Uterus (tissue), 4 donors: ENCODE data around the gene CLP1. TPM values are rescaled to one million over a fixed set of nuclear protein-coding genes. Genes with fewer than 3 reads are reported as not detected.
A peak's percentile ranks its signal among the peaks of the same experiment; 100 is the strongest.

Experiments used
- DNase-seq, 2 donors: peaks; one replicate each; pipeline ENCODE4 v3.0.0-alpha.2; 2019 to 2020
- H3K27ac ChIP-seq, 2 donors: fragments of 200-600 bp; sonication (generic); 1 replicate in 1 of 2; 2 replicates in 1 of 2; pipeline ENCODE4 v1.5.1; 2016 to 2018
- H3K27me3 ChIP-seq, 2 donors: fragments of 200-600 bp; sonication (generic); one replicate each; pipeline ENCODE4 v1.5.1; 2018 to 2019; ENCODE audit warnings: control low read depth in 1 of 2
- H3K36me3 ChIP-seq, 2 donors: fragments of 200-600 bp; sonication (generic); one replicate each; pipeline ENCODE4 v1.5.1; 2019; ENCODE audit warnings: control low read depth in 1 of 2
- H3K4me1 ChIP-seq, 2 donors: fragments of 200-600 bp; sonication (generic); one replicate each; pipeline ENCODE4 v1.5.1; 2018 to 2019; ENCODE audit warnings: control low read depth in 1 of 2
- H3K4me3 ChIP-seq, 2 donors: fragments of 200-600 bp; sonication (generic); 1 replicate in 1 of 2; 2 replicates in 1 of 2; pipeline ENCODE4 v1.5.1; 2018 to 2019; ENCODE audit warnings: mild to moderate bottlenecking in 1 of 2
- H3K9me3 ChIP-seq, 2 donors: fragments of 200-600 bp; sonication (generic); one replicate each; pipeline ENCODE4 v1.5.1; 2019; ENCODE audit warnings: control low read depth in 1 of 2
- POLR2A ChIP-seq, 2 donors: fragments of 450-650 bp; IDR thresholded peaks; one replicate each; pipeline ENCODE4 v1.6.1; 2016; ENCODE audit warnings: antibody characterized with exemption in 2 of 2, mild to moderate bottlenecking in 1 of 2, moderate library complexity in 1 of 2
- intact Hi-C: fragments of 100-400 bp; cut with DNase I; formaldehyde crosslinking; loops from one replicate; pipeline ENCODE4 v1.15.1; 2023; ENCODE audit warnings: low total_unique reads
- total RNA-seq, 4 donors: library from RNA; depleted of rRNA in 3 of 4; stranded (reverse); fragments of >200 nt in 3 of 4; gene quantifications; one replicate each; pipeline versions ENCODE4 v1.1.0 to v1.2.4, GENCODE V29; 2014 to 2023
- TF ChIP-seq, protein P1 (sequence below), 4 experiments: fragments of 200-600 bp in 2 of 4; fragments of 450-650 bp in 2 of 4; sonication (generic) in 2 of 4; IDR thresholded peaks; one replicate each; pipeline ENCODE4 v1.5.1; 2016 to 2019; ENCODE audit warnings: antibody characterized with exemption in 4 of 4, mild to moderate bottlenecking in 2 of 4, moderate library complexity in 1 of 4
- donor health status: DM: yes; HTN: yes; CAD: no.

The CLP1 gene
- total RNA-seq, 4 donors from 2014 or later: 3.1 to 24.4 (median 12.2) TPM

DNA sequence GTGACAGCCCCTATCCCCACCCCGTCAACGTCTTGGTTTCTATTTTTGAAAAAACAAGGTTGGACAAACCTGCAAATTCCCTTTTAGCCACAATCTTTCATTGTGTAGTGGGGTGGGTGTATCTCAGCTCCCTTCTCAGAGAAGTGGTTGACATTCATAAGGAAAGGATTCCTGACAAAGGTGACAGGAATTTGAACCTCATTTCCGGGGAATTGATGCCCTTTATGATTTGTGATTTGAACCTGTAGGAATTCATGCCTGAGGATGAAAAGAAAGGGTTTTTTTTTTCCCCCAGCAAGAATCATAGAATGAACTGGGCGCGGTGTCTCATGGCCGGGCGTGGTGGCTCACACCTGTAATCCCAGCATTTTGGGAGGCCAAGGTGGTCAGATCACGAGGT, 22.3 kb upstream of the CLP1 start:
- intact Hi-C loops: loop anchor here (5.0 kb wide), 1 partner anchor 68 kb away; the partner anchor contains the start of gene UBE2L6
- TF ChIP-seq, protein P1, sequence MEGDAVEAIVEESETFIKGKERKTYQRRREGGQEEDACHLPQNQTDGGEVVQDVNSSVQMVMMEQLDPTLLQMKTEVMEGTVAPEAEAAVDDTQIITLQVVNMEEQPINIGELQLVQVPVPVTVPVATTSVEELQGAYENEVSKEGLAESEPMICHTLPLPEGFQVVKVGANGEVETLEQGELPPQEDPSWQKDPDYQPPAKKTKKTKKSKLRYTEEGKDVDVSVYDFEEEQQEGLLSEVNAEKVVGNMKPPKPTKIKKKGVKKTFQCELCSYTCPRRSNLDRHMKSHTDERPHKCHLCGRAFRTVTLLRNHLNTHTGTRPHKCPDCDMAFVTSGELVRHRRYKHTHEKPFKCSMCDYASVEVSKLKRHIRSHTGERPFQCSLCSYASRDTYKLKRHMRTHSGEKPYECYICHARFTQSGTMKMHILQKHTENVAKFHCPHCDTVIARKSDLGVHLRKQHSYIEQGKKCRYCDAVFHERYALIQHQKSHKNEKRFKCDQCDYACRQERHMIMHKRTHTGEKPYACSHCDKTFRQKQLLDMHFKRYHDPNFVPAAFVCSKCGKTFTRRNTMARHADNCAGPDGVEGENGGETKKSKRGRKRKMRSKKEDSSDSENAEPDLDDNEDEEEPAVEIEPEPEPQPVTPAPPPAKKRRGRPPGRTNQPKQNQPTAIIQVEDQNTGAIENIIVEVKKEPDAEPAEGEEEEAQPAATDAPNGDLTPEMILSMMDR (IDR thresholded peaks at IDR 0.05): no peak
- no peak for TF ChIP-seq POLR2A (IDR thresholded peaks at IDR 0.05)
- H3K27ac ChIP-seq: no peak overlapping the region

DNA sequence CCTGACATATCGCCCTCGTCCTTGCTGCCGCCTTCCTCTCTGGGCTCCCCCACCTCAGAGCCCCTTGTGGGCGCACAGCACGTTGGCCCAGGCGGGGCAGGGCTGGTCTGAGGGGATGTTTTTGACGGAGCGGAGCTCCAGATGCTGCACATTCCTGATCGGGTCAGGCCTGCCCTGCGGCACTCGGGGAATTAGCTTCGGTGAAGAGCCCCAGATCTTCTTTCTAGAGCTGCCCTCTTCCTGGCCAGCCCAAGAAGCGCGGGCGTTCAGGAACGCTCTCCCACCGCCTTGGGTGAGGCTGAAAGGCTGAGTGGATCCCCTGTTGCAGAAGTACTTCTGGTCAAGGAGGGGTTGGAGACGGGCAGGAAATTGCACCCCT, 19.9 kb upstream of the CLP1 start:
- intact Hi-C loops: loop anchor here (5.0 kb wide), 1 partner anchor 70 kb away; the partner anchor contains the start of gene UBE2L6
- H3K4me3 ChIP-seq: peak overlapping the region; percentile 66 to 76
- no peaks in the 10 kb centered on the region for H3K36me3 ChIP-seq
- peak overlapping the region; percentile 93 to 95 for H3K27ac ChIP-seq
- no peaks in the 10 kb centered on the region for H3K9me3 ChIP-seq
- TF ChIP-seq, protein P1 (IDR thresholded peaks at IDR 0.05): no peak
- no peak for TF ChIP-seq POLR2A (IDR thresholded peaks at IDR 0.05)
- H3K4me1 ChIP-seq: peaks cover 0 to 14% of the 10 kb centered on the region in 2 donors
- H3K27me3 ChIP-seq: no peaks in the 10 kb centered on the region
- peak in 1 of 2 donors; percentile 31 for DNase-seq

More for the DNA sequence above, 22.3 kb upstream of the CLP1 start:
- no peak for DNase-seq
- H3K27me3 ChIP-seq: no peaks in the 10 kb centered on the region
- H3K4me3 ChIP-seq: no peak overlapping the region
- H3K9me3 ChIP-seq: no peaks in the 10 kb centered on the region
- H3K4me1 ChIP-seq: peaks cover 0 to 14% of the 10 kb centered on the region in 2 donors
- H3K36me3 ChIP-seq: no peaks in the 10 kb centered on the region

DNA sequence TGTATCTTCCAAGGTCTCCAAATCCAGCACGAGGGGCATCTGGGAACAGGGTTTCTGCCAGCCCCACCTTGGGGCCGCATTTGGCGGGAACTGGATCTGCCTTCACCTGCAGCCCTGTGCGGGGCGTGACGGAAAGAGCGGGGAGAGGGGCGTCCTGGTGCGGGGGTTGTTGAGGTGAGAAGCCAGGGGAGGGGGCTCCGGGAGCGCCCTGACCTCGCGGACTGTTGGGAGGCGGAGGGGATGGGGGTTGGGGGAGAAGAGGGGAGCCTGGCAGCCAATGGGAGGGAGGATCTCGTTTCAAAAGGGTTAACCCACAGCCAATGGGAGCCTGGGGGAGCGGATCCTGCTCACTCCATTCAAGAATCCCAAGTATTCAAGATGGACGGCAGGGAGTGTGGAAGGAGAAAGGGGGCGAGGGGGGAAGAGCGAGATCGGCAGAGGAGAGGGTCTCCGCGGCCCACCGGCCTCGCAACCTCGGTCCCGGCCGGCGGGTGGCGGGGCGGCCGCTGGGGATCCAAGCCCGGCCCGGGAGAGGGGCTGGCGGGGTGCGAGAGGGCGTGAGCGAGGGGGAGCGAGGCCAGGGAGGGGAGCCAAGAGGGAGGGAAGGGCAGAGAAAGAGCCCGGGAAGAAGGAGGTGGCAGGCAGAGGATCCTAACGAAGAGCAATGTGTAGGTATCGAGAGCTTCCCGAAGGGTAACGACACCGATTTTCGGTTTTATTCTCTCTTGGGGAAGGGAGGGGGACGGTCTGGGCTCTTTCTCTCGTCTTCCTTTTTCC, 19.4 kb upstream of the CLP1 start:
- Histone ChIP-seq H3K4me3 (peak overlapping the region; percentile 66 to 76), H3K36me3 (no peaks in the 10 kb centered on the region), H3K9me3 (no peaks in the 10 kb centered on the region), H3K27me3 (no peaks in the 10 kb centered on the region), H3K4me1 (peaks cover 0 to 14% of the 10 kb centered on the region in 2 donors), H3K27ac (peak overlapping the region; percentile 93 to 95)
- peak; percentile 82 to 90 for DNase-seq
- TF ChIP-seq POLR2A (IDR thresholded peaks at IDR 0.05): peak; percentile 30 to 54
- TF ChIP-seq, protein P1 (IDR thresholded peaks at IDR 0.05): no peak
- intact Hi-C loops: loop anchor here (5.0 kb wide), 1 partner anchor 71 kb away; the partner anchor contains the start of gene UBE2L6

DNA sequence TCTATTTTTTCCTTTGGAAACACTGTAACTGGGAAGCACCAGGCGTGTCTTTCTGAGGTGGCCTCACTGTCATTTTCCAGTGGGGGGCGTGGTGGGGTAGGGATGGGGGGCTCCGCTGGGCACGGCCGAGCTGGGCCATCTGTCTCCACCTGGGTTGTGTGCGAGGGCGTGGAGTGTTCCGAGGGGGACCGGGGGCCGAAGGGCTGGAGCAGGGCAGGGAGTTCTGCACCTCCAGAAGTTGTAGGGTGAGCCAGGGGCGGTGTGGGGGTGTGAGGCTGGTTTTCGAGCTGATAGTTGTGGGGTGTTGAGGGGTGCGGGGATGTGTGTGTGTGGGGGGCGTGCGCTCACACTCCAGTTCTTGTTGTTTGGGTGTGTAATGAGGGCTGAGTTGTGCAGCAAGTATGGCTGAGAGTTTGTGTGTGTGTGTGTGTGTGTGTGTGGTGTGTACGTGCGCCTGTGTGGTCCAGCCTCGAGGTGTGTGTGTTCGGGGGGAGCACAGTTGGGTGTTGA, 18.7 kb upstream of the CLP1 start:
- Histone ChIP-seq H3K9me3 (no peaks in the 10 kb centered on the region), H3K27ac (peak overlapping the region; percentile 93 to 95), H3K4me1 (peaks cover 0 to 14% of the 10 kb centered on the region in 2 donors), H3K4me3 (peak overlapping the region; percentile 66 to 76), H3K27me3 (no peaks in the 10 kb centered on the region), H3K36me3 (no peaks in the 10 kb centered on the region)
- TF ChIP-seq POLR2A (IDR thresholded peaks at IDR 0.05): no peak
- TF ChIP-seq, protein P1 (IDR thresholded peaks at IDR 0.05): no peak
- no peak for DNase-seq
- intact Hi-C loops: loop anchor here (5.0 kb wide), 1 partner anchor 72 kb away; the partner anchor contains the start of gene UBE2L6
